ENCODE measurements around the gene QARS1. TPM values are rescaled to one million over a fixed set of nuclear protein-coding genes. Genes with fewer than 3 reads are reported as not detected.

The QARS1 gene
- 139 and 150 TPM in 2 replicates for total RNA-seq (2014; rRNA removed; shearing (Covaris generic))

- DNase-seq (ENCODE audit: low spot score): peak; percentile 70
Measured at GRCh38 chr3:49104427-49105291, at the start of gene QARS1. Gene QARS1 (minus strand): TSS chr3:49104757. CDS start chr3:49104733, 24 bp downstream.

GRCh38 chr3:49153349-49153912 lies 48.9 kb upstream of the QARS1 start:
- DNase-seq (ENCODE audit: low spot score): no peak

GRCh38 chr3:49151610-49152009 lies 47.1 kb upstream of the QARS1 start:
- no peak for DNase-seq (ENCODE audit: low spot score)

GRCh38 chr3:49148159-49148558 lies 43.6 kb upstream of the QARS1 start:
- DNase-seq (ENCODE audit: low spot score): no peak

GRCh38 chr3:49140080-49140479 lies 35.5 kb upstream of the QARS1 start:
- DNase-seq (ENCODE audit: low spot score): no peak

- DNase-seq (ENCODE audit: low spot score): no peak
Measured at GRCh38 chr3:49135499-49135898, 30.9 kb upstream of the QARS1 start.

GRCh38 chr3:49134471-49135265 lies 30.1 kb upstream of the QARS1 start:
- no peak for DNase-seq (ENCODE audit: low spot score)

- peak; percentile 64 for DNase-seq (ENCODE audit: low spot score)
Measured at GRCh38 chr3:49133226-49133951, 28.8 kb upstream of the QARS1 start.

- peak; percentile 42 for DNase-seq (ENCODE audit: low spot score)
Measured at GRCh38 chr3:49132437-49133225, 28.1 kb upstream of the QARS1 start, which contains the start of gene LAMB2. Gene LAMB2 (minus strand): TSS chr3:49133050. CDS start chr3:49132867, 183 bp downstream.

- DNase-seq (ENCODE audit: low spot score): no peak
Measured at GRCh38 chr3:49132073-49132436, 27.5 kb upstream of the QARS1 start.

GRCh38 chr3:49131576-49131975 lies 27.0 kb upstream of the QARS1 start:
- no peak for DNase-seq (ENCODE audit: low spot score)

- no peak for DNase-seq (ENCODE audit: low spot score)
Measured at GRCh38 chr3:49131040-49131439, 26.5 kb upstream of the QARS1 start.

- no peak for DNase-seq (ENCODE audit: low spot score)
Measured at GRCh38 chr3:49124991-49125670, 20.6 kb upstream of the QARS1 start.

- no peak for DNase-seq (ENCODE audit: low spot score)
Measured at GRCh38 chr3:49124203-49124602, 19.6 kb upstream of the QARS1 start.

- DNase-seq (ENCODE audit: low spot score): no peak
Measured at GRCh38 chr3:49123687-49124086, 19.1 kb upstream of the QARS1 start.

GRCh38 chr3:49122886-49123545 lies 18.5 kb upstream of the QARS1 start:
- no peak for DNase-seq (ENCODE audit: low spot score)

- no peak for DNase-seq (ENCODE audit: low spot score)
Measured at GRCh38 chr3:49122451-49122850, 17.9 kb upstream of the QARS1 start.

- no peak for DNase-seq (ENCODE audit: low spot score)
Measured at GRCh38 chr3:49122022-49122421, 17.5 kb upstream of the QARS1 start.

- DNase-seq (ENCODE audit: low spot score): no peak
Measured at GRCh38 chr3:49121132-49121736, 16.7 kb upstream of the QARS1 start.

Data from H4 (cell line).